ENCODE data around the gene SOX6. TPM values are rescaled to one million over a fixed set of nuclear protein-coding genes. Genes with fewer than 3 reads are reported as not detected.
A peak's percentile ranks its signal among the peaks of the same experiment; 100 is the strongest.

Gene SOX6
- polyA plus RNA-seq, 1 of the 3 experiments (the other 2 are of a cell fraction): 0.03 TPM

DNA sequence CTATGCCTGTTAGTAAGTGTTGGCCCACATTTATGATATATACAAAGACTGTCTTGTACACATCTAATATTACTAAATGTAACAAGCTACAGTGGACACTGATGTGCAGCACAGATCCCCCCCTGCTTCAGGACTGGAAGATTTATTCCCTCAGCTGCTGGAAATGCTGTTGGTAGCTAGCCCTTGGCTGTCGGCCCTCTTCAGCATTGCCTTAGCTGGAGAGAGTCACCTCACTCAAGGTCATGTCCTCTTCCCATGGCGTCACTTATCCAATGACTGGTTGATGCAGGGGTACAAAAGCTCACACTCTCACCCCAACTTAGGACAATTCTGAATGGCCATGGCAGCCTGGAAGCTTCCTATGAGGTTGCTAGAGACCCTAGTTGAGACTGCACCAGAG, 312.7 kb downstream of the SOX6 start (continued):
- no peak for TF ChIP-seq CHD2 (IDR thresholded peaks at IDR 0.05; ENCODE audit: low read length, partially characterized antibody)
- TF ChIP-seq, protein P1, sequence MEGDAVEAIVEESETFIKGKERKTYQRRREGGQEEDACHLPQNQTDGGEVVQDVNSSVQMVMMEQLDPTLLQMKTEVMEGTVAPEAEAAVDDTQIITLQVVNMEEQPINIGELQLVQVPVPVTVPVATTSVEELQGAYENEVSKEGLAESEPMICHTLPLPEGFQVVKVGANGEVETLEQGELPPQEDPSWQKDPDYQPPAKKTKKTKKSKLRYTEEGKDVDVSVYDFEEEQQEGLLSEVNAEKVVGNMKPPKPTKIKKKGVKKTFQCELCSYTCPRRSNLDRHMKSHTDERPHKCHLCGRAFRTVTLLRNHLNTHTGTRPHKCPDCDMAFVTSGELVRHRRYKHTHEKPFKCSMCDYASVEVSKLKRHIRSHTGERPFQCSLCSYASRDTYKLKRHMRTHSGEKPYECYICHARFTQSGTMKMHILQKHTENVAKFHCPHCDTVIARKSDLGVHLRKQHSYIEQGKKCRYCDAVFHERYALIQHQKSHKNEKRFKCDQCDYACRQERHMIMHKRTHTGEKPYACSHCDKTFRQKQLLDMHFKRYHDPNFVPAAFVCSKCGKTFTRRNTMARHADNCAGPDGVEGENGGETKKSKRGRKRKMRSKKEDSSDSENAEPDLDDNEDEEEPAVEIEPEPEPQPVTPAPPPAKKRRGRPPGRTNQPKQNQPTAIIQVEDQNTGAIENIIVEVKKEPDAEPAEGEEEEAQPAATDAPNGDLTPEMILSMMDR (IDR thresholded peaks at IDR 0.05): no peak
- TF ChIP-seq, protein P2, sequence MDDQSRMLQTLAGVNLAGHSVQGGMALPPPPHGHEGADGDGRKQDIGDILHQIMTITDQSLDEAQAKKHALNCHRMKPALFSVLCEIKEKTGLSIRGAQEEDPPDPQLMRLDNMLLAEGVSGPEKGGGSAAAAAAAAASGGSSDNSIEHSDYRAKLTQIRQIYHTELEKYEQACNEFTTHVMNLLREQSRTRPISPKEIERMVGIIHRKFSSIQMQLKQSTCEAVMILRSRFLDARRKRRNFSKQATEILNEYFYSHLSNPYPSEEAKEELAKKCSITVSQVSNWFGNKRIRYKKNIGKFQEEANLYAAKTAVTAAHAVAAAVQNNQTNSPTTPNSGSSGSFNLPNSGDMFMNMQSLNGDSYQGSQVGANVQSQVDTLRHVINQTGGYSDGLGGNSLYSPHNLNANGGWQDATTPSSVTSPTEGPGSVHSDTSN (IDR thresholded peaks at IDR 0.05): no peak
- no peak for TF ChIP-seq FOXM1 (IDR thresholded peaks at IDR 0.05; ENCODE audit: low read depth)
- no peak for TF ChIP-seq JUND (IDR thresholded peaks at IDR 0.05)
- no peak for TF ChIP-seq EZH2phosphoT487 (IDR thresholded peaks at IDR 0.05; ENCODE audit: borderline replicate concordance, low read depth)
- TF ChIP-seq, protein P3, sequence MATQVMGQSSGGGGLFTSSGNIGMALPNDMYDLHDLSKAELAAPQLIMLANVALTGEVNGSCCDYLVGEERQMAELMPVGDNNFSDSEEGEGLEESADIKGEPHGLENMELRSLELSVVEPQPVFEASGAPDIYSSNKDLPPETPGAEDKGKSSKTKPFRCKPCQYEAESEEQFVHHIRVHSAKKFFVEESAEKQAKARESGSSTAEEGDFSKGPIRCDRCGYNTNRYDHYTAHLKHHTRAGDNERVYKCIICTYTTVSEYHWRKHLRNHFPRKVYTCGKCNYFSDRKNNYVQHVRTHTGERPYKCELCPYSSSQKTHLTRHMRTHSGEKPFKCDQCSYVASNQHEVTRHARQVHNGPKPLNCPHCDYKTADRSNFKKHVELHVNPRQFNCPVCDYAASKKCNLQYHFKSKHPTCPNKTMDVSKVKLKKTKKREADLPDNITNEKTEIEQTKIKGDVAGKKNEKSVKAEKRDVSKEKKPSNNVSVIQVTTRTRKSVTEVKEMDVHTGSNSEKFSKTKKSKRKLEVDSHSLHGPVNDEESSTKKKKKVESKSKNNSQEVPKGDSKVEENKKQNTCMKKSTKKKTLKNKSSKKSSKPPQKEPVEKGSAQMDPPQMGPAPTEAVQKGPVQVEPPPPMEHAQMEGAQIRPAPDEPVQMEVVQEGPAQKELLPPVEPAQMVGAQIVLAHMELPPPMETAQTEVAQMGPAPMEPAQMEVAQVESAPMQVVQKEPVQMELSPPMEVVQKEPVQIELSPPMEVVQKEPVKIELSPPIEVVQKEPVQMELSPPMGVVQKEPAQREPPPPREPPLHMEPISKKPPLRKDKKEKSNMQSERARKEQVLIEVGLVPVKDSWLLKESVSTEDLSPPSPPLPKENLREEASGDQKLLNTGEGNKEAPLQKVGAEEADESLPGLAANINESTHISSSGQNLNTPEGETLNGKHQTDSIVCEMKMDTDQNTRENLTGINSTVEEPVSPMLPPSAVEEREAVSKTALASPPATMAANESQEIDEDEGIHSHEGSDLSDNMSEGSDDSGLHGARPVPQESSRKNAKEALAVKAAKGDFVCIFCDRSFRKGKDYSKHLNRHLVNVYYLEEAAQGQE (IDR thresholded peaks at IDR 0.05; ENCODE audit: low read depth, low read length): no peak
- TF ChIP-seq TEAD4 (IDR thresholded peaks at IDR 0.05; ENCODE audit: borderline replicate concordance, insufficient read depth): no peak
- no peak for TF ChIP-seq EP300 (IDR thresholded peaks at IDR 0.05; ENCODE audit: borderline replicate concordance in 1 of 2, low read depth in 1 of 2, low read length in 1 of 2)

DNA sequence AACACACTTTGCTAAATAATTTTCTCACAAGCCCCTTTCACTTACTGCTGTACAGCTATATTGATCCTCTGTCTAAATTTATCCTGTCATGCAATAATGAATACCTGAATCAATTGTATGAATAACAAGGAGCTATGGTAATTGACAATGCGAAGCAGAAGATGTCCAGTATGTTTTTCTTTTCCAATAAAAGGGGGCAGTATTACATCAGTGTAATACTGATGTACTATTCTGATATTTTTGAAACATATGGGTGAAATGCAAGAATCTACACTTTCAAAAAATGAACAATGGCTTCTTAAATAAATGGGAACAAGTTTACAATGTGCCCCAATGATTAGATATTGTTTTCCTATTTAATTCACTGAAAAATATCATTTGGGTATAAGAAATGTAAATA, 315.1 kb downstream of the SOX6 start:
- POLR2A ChIA-PET: no interaction called here
- Histone ChIP-seq H3K9me2 (no peaks in the 10 kb centered on the region), H3K4me3 (ENCODE audit: low read depth in 2 of 2, low read length in 1 of 2) (no peak overlapping the region), H3F3A (replicated peaks; ENCODE audit: insufficient read depth) (no peaks in the 10 kb centered on the region), H3K4me1 (ENCODE audit: control insufficient read depth in 1 of 2, insufficient read depth in 2 of 2, low read depth in 1 of 2, low read length in 1 of 2) (no peaks in the 10 kb centered on the region), H3K36me3 (replicated peaks in 1 of 2; ENCODE audit: control insufficient read depth in 1 of 2, insufficient read depth in 2 of 2, low read length in 1 of 2) (no peaks in the 10 kb centered on the region), H3K9ac (no peak overlapping the region), H2AFZ (ENCODE audit: low read depth) (no peak overlapping the region), H3K9me3 (no peaks in the 10 kb centered on the region), H3K79me2 (ENCODE audit: insufficient read depth) (no peaks in the 10 kb centered on the region), H4K20me1 (ENCODE audit: insufficient read depth) (no peaks in the 10 kb centered on the region), H3K4me2 (no peak overlapping the region), H3K27ac (ENCODE audit: low read depth in 2 of 2, low read length in 1 of 2) (no peak overlapping the region), H3K27me3 (ENCODE audit: insufficient read depth) (no peaks in the 10 kb centered on the region)
- CTCF ChIA-PET: interaction anchor here (1.0 to 2.0 kb wide), 8 partner anchors 11 to 571 kb away, joined by 3 to 6 read pairs (median 4); no protein-coding TSS in a partner anchor
- WGBS (ENCODE audit: low lambda C conversion rate): 66% methylated on average over 1 of the region's 1 CpG
- DNase-seq: no peak
- TF ChIP-seq MXI1 (IDR thresholded peaks at IDR 0.05; ENCODE audit: low read depth, low read length) (no peak), FOXJ3 (CRISPR knock-in tag; IDR thresholded peaks at IDR 0.05) (no peak), RAD21 (IDR thresholded peaks at IDR 0.05; ENCODE audit: low read length) (peak; percentile 38; the same call in 1 of the 2 replicates), GABPA (IDR thresholded peaks at IDR 0.05; ENCODE audit: low read depth) (no peak)

Data from SK-N-SH (cell line).